ENCODE results near the gene PIP4K2C. TPM values are rescaled to one million over a fixed set of nuclear protein-coding genes. Genes with fewer than 3 reads are reported as not detected.

Gene PIP4K2C
- total RNA-seq, 1 experiment from 2014 or later: 37.1 TPM

DNA sequence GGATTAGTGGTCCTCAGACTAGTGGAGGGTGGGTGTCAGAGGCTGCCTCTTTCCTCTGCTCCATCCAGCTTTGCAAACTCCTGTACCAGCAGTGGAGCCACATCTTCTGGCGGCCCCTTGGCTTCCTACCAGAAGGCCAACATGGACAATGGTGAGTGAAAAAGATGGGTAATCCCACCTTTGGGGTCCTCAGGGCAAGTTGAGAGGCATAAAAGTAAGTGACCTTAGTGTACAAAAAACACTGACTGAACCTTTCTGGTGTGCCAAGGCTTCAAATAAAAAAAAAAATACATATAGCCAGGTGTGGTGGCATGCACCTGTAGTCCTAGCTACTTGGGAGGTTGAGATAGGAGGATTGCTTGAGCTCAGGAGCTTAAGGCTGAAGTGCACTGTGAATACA, 9.2 kb upstream of the PIP4K2C start:
- peaks cover 0 to 2% of the 10 kb centered on the region in 2 experiments; a peak in 1 of 4 replicates for H3K4me1 Mint-ChIP-seq
- no CpG with 5 or more reads among the region's 1 CpG for WGBS (ENCODE audit: extremely low coverage, insufficient read length, low lambda C conversion rate)
- no peaks in the 10 kb centered on the region for H3K27me3 Mint-ChIP-seq (ENCODE audit: low read depth)
- TF ChIP-seq, protein P1, sequence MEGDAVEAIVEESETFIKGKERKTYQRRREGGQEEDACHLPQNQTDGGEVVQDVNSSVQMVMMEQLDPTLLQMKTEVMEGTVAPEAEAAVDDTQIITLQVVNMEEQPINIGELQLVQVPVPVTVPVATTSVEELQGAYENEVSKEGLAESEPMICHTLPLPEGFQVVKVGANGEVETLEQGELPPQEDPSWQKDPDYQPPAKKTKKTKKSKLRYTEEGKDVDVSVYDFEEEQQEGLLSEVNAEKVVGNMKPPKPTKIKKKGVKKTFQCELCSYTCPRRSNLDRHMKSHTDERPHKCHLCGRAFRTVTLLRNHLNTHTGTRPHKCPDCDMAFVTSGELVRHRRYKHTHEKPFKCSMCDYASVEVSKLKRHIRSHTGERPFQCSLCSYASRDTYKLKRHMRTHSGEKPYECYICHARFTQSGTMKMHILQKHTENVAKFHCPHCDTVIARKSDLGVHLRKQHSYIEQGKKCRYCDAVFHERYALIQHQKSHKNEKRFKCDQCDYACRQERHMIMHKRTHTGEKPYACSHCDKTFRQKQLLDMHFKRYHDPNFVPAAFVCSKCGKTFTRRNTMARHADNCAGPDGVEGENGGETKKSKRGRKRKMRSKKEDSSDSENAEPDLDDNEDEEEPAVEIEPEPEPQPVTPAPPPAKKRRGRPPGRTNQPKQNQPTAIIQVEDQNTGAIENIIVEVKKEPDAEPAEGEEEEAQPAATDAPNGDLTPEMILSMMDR (conservative IDR thresholded peaks at IDR 0.05): no peak
- no peak overlapping the region for H3K27ac ChIP-seq (ENCODE audit: insufficient read length, low read depth, low read length)
- no peaks in the 10 kb centered on the region for H3K79me1 ChIP-seq (ENCODE audit: insufficient read depth, low read depth, low read length, poor library complexity, severe bottlenecking)
- H4K20me1 ChIP-seq (ENCODE audit: control insufficient read depth, insufficient read depth, insufficient read length): no peaks in the 10 kb centered on the region
- no peak overlapping the region for H2BK20ac ChIP-seq (ENCODE audit: low read depth, low read length, poor library complexity, severe bottlenecking)
- H3T11ph ChIP-seq (ENCODE audit: low read length): no peak overlapping the region
- no peaks in the 10 kb centered on the region for H3K27me3 ChIP-seq (ENCODE audit: insufficient read depth, low read length)
- H4K91ac ChIP-seq (ENCODE audit: insufficient read length, low read depth, low read length): no peak overlapping the region
- H3K4me2 ChIP-seq (ENCODE audit: insufficient read depth, insufficient read length, low read length): no peak overlapping the region
- H3K56ac ChIP-seq (ENCODE audit: insufficient read length, low read depth, low read length): no peak overlapping the region
- no peaks in the 10 kb centered on the region for H3K79me2 ChIP-seq (ENCODE audit: insufficient read depth, low read length)
- H2AFZ ChIP-seq (ENCODE audit: low read length): no peak overlapping the region
- no peak overlapping the region for H3K4ac ChIP-seq (ENCODE audit: low read depth, low read length)
- no peak overlapping the region for H4K5ac ChIP-seq (ENCODE audit: insufficient read length, low read depth, low read length)
- H3K23ac ChIP-seq (ENCODE audit: insufficient read length, low read depth, low read length): no peak overlapping the region
- H3K27ac Mint-ChIP-seq: no peak overlapping the region
- H3K9me3 ChIP-seq (ENCODE audit: control insufficient read depth, low read depth, low read length): no peaks in the 10 kb centered on the region
- H2AK5ac ChIP-seq (ENCODE audit: insufficient read length, low read length): no peak overlapping the region
- H3K4me1 ChIP-seq (ENCODE audit: insufficient read depth, low read length): no peaks in the 10 kb centered on the region
- no peak overlapping the region for H3K18ac ChIP-seq (ENCODE audit: insufficient read length, low read depth, low read length)
- H3K9me3 Mint-ChIP-seq: no peaks in the 10 kb centered on the region
- no peak overlapping the region for H3K14ac ChIP-seq (ENCODE audit: insufficient read depth, low read length)
- H4K8ac ChIP-seq (replicated peaks; ENCODE audit: insufficient read length, low read depth, low read length): no peak overlapping the region
- DNase-seq: no peak
- no peak overlapping the region for H2BK5ac ChIP-seq (ENCODE audit: insufficient read length, low read length)
- H3K9ac ChIP-seq (ENCODE audit: extremely low read depth, insufficient read length, low read length): no peak overlapping the region
- no peak overlapping the region for H2BK12ac ChIP-seq (ENCODE audit: insufficient read length, low read depth, low read length)
- peaks cover 24 to 65% (median 49%) of the 10 kb centered on the region in 3 experiments for H3K36me3 Mint-ChIP-seq (ENCODE audit: insufficient read depth in 1 of 3, low read depth in 3 of 3)
- H3K4me3 Mint-ChIP-seq: no peak overlapping the region
- no peak overlapping the region for H2BK15ac ChIP-seq (ENCODE audit: low read depth, low read length)
- H2BK120ac ChIP-seq (ENCODE audit: low read depth, low read length, poor library complexity, severe bottlenecking): no peak overlapping the region
- no peaks in the 10 kb centered on the region for H3K23me2 ChIP-seq (ENCODE audit: insufficient read length, low read depth, low read length, poor library complexity, severe bottlenecking)

All from H9 (cell line).